Effector memory CD8-positive, alpha-beta T cell (primary cell): ENCODE data around the gene PNRC2.
"Not testable (repeated sequence)": the region's sequence is repeated elsewhere in the genome, so short reads cannot be mapped to it uniquely, and the experiment has no call there.

Experiments used
- ATAC-seq: fragments of 150-1000 bp; cut with Tn5 transposase; replicated peaks from 2 replicates; pipeline ENCODE4 v1.10.0; 2021; ENCODE audit warnings: mild to moderate bottlenecking, moderate library complexity
- DNase-seq, 3 experiments: peaks; one replicate each; pipeline ENCODE4 v3.0.0; 2021
- H3K27ac Mint-ChIP-seq, 2 donors: one replicate each; pipeline ENCODE4 v1.8.0; 2022; ENCODE audit warnings: mild to moderate bottlenecking in 2 of 2, mixed read lengths in 2 of 2, moderate library complexity in 2 of 2
- H3K27me3 Mint-ChIP-seq, 2 donors: one replicate each; pipeline ENCODE4 v1.8.0; 2022; ENCODE audit warnings: mixed read lengths in 2 of 2
- H3K36me3 Mint-ChIP-seq: one replicate; pipeline ENCODE4 v1.8.0; 2022; ENCODE audit warnings: mild to moderate bottlenecking, moderate library complexity, mixed read lengths; ENCODE audit not compliant: insufficient read depth
- H3K4me1 Mint-ChIP-seq, 2 donors: one replicate each; pipeline ENCODE4 v1.8.0; 2022; ENCODE audit warnings: low read depth in 2 of 2, mixed read lengths in 2 of 2
- H3K4me3 Mint-ChIP-seq, 2 donors: one replicate each; pipeline ENCODE4 v1.8.0; 2022; ENCODE audit warnings: mild to moderate bottlenecking in 2 of 2, mixed read lengths in 2 of 2, moderate library complexity in 2 of 2
- H3K9me3 Mint-ChIP-seq, 2 donors: one replicate each; pipeline ENCODE4 v1.8.0; 2022; ENCODE audit warnings: mixed read lengths in 2 of 2

Gene PNRC2

GRCh38 chr1:23987038-23987437 lies 27.4 kb downstream of the PNRC2 start:
- H3K27ac Mint-ChIP-seq, H3K9me3 Mint-ChIP-seq, H3K27me3 Mint-ChIP-seq, H3K4me3 Mint-ChIP-seq, ATAC-seq, H3K4me1 Mint-ChIP-seq, DNase-seq, H3K36me3 Mint-ChIP-seq: not testable (repeated sequence)

GRCh38 chr1:23989263-23989662 lies 29.6 kb downstream of the PNRC2 start:
- Mint-ChIP-seq H3K27ac (no peak overlapping the region), H3K4me1 (no peaks in the 10 kb centered on the region), H3K36me3 (no peaks in the 10 kb centered on the region), H3K9me3 (no peaks in the 10 kb centered on the region), H3K27me3 (no peaks in the 10 kb centered on the region), H3K4me3 (no peak overlapping the region)
- ATAC-seq = no peak
- no peak for DNase-seq

GRCh38 chr1:23992011-23992410 lies 32.4 kb downstream of the PNRC2 start:
- ATAC-seq, H3K27ac Mint-ChIP-seq, DNase-seq, H3K27me3 Mint-ChIP-seq, H3K36me3 Mint-ChIP-seq, H3K4me3 Mint-ChIP-seq, H3K9me3 Mint-ChIP-seq, H3K4me1 Mint-ChIP-seq: not testable (repeated sequence)

- Mint-ChIP-seq H3K9me3 (no peaks in the 10 kb centered on the region), H3K4me3 (no peak overlapping the region), H3K27ac (peak overlapping the region in 1 of 2 donors; percentile 44), H3K27me3 (peaks cover 0 to 7% of the 10 kb centered on the region in 2 donors), H3K4me1 (peaks cover 0 to 3% of the 10 kb centered on the region in 2 donors), H3K36me3 (no peaks in the 10 kb centered on the region)
- no peak for ATAC-seq
- no peak for DNase-seq
These were observed 35.8 kb downstream of the PNRC2 start for GRCh38 chr1:23995431-23995837.

DNA sequence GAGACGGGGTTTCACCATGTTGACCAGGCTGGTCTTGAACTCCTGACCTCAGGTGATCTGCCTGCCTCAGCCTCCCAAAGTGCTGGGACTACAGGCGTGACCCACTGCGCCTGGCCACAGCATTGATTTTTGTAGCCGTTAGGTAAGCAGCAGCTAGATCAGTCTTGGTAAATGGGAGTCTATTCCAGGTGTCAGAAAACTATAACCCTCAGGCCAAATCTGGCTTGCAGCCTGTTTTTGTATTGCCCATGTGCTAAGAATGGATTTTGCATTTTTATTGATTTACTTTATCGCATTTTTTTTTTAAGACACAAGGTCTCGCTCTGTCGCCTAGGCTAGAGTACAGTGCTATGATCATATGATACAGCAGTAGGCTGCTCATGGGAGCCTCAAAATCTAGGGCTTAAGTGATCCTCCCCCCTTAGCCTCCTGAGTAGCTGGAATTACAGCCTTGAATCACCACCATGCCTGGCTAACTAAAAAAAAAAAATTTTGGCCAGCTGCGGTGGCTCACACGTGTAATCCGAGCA lies 37.1 kb downstream of the PNRC2 start:
- Mint-ChIP-seq H3K27me3 (peaks cover 3 to 13% of the 10 kb centered on the region in 2 donors), H3K36me3 (no peaks in the 10 kb centered on the region), H3K27ac (no peak overlapping the region), H3K9me3 (no peaks in the 10 kb centered on the region), H3K4me1 (peaks cover 0 to 3% of the 10 kb centered on the region in 2 donors), H3K4me3 (no peak overlapping the region)
- DNase-seq = no peak
- ATAC-seq = no peak

DNA sequence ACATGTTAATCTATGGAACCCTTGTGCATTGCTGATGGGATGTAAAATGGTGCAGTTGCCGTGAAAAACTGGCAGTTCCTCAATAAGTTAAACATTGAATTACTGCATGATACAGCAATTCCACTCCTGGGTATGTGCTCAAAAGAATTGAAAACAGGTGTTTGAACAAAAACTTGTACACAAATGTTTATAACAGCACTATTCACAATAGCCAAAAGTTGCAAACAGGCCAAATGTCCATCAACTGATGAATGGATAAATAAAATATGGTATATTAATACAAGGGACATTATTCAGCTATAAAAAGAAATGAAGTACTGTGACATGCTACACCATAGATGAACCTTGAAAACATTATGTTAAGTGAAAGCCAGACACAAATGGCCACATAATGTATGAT lies 38.2 kb downstream of the PNRC2 start:
- peaks cover 0 to 3% of the 10 kb centered on the region in 2 donors for H3K4me1 Mint-ChIP-seq
- H3K27me3 Mint-ChIP-seq = peaks cover 5 to 15% of the 10 kb centered on the region in 2 donors
- H3K9me3 Mint-ChIP-seq = no peaks in the 10 kb centered on the region
- no peak overlapping the region for H3K4me3 Mint-ChIP-seq
- no peaks in the 10 kb centered on the region for H3K36me3 Mint-ChIP-seq
- DNase-seq = no peak
- ATAC-seq = no peak
- no peak overlapping the region for H3K27ac Mint-ChIP-seq

- H3K27ac Mint-ChIP-seq = no peak overlapping the region
- H3K4me1 Mint-ChIP-seq = peaks cover 0 to 3% of the 10 kb centered on the region in 2 donors
- ATAC-seq (no peak), DNase-seq (no peak)
- H3K4me3 Mint-ChIP-seq = no peak overlapping the region
- H3K36me3 Mint-ChIP-seq = no peaks in the 10 kb centered on the region
- peaks cover 5 to 26% of the 10 kb centered on the region in 2 donors for H3K27me3 Mint-ChIP-seq
- no peaks in the 10 kb centered on the region for H3K9me3 Mint-ChIP-seq
These were observed 39.6 kb downstream of the PNRC2 start for GRCh38 chr1:23999156-23999671.

- peaks cover 0 to 3% of the 10 kb centered on the region in 2 donors for H3K4me1 Mint-ChIP-seq
- H3K4me3 Mint-ChIP-seq = no peak overlapping the region
These were observed 43.1 kb downstream of the PNRC2 start for GRCh38 chr1:24002695-24003094.

DNA sequence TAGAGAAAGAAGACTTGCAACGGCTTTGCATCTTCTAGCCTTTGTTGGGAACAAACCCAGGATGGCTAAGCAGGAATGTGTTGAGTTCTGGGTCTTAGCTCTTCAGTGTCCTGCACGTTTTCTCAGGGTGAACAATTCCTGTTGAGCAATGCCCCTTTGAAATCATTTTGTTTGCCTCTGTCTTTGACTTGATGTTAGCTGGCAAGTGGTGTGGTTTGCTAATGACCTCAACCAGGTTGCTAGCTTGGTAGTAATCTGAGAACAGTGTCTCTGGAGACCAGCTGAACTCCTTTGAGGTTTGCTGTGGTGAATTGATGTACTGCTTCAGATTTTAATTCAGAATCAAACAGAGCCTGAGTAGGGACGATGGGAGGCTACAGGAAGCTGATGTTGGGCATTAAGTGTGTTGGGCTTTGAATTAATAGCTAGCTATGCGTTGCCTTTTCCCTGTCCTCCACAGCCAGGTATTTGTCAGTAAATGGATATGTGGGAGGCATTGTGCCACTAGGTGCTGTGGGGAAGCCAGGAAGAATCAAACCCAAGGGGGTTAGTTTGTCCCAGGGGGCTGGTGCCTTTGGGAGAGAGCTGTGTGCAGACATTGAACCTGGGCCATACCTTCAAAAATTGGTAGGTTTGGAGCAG lies 43.8 kb downstream of the PNRC2 start:
- Mint-ChIP-seq H3K4me1 (peaks cover 0 to 3% of the 10 kb centered on the region in 2 donors), H3K9me3 (no peaks in the 10 kb centered on the region), H3K27me3 (peaks cover 14 to 25% of the 10 kb centered on the region in 2 donors), H3K4me3 (no peak overlapping the region), H3K27ac (no peak overlapping the region), H3K36me3 (no peaks in the 10 kb centered on the region)
- no peak for ATAC-seq
- no peak for DNase-seq

More at GRCh38 chr1:24002695-24003094, 43.1 kb downstream of the PNRC2 start:
- peaks cover 14 to 25% of the 10 kb centered on the region in 2 donors for H3K27me3 Mint-ChIP-seq
- no peaks in the 10 kb centered on the region for H3K9me3 Mint-ChIP-seq
- no peak for ATAC-seq
- H3K36me3 Mint-ChIP-seq = no peaks in the 10 kb centered on the region
- no peak overlapping the region for H3K27ac Mint-ChIP-seq
- no peak for DNase-seq

DNA sequence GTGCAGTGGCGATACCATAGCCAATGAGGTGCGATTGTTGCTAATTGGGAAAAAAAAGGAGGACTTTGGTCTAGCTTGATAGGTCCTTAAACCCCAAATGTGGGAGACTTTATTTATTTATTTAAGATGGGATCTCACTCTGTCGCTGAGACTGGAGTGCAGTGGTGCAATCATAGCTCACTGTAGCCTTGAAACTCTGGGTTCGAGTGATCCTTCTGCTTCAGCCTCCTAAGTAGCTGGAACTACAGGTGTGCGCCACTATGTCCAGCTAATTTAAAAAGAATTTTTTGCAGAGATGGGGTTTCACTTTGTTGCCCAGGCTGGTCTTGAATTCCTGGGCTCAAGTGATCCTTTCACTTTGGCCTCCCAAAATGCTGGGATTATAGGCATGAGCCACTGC lies 44.5 kb downstream of the PNRC2 start:
- H3K4me3 Mint-ChIP-seq = no peak overlapping the region
- ATAC-seq (no peak), DNase-seq (no peak)
- H3K27me3 Mint-ChIP-seq = peaks cover 14 to 25% of the 10 kb centered on the region in 2 donors
- peaks cover 0 to 1% of the 10 kb centered on the region in 2 donors for H3K4me1 Mint-ChIP-seq
- no peaks in the 10 kb centered on the region for H3K9me3 Mint-ChIP-seq
- H3K27ac Mint-ChIP-seq = no peak overlapping the region
- H3K36me3 Mint-ChIP-seq = no peaks in the 10 kb centered on the region

DNA sequence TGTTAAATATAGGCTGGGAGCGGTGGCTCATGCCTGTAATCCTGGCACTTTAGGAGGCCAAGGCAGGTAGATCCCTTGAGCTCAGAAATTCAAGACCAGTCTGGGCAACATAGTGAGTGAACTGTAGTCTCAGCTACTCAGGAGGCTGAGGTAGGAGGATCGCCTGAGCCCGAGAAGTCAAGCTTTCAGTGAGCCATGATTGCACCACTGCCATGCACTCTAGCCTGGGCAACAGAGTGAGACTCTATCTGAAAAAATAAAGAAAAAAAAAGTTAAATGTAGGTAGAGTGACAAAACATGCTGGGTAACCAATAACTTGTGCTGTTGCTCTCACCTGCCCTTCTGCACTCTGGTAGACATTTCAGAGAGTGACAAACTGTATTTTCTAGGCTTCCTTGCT lies 45.5 kb downstream of the PNRC2 start:
- no peaks in the 10 kb centered on the region for H3K9me3 Mint-ChIP-seq
- H3K27ac Mint-ChIP-seq = no peak overlapping the region
- no peaks in the 10 kb centered on the region for H3K4me1 Mint-ChIP-seq
- DNase-seq (no peak), ATAC-seq (no peak)
- peaks cover 21 to 35% of the 10 kb centered on the region in 2 donors for H3K27me3 Mint-ChIP-seq
- no peaks in the 10 kb centered on the region for H3K36me3 Mint-ChIP-seq
- no peak overlapping the region for H3K4me3 Mint-ChIP-seq

- H3K4me3 Mint-ChIP-seq = no peak overlapping the region
- no peak for ATAC-seq
- no peaks in the 10 kb centered on the region for H3K9me3 Mint-ChIP-seq
- H3K27me3 Mint-ChIP-seq = peaks cover 28 to 47% of the 10 kb centered on the region in 2 donors
- H3K36me3 Mint-ChIP-seq = no peaks in the 10 kb centered on the region
- H3K4me1 Mint-ChIP-seq = peaks cover 0 to 2% of the 10 kb centered on the region in 2 donors
- no peak for DNase-seq
- no peak overlapping the region for H3K27ac Mint-ChIP-seq
These were observed 47.5 kb downstream of the PNRC2 start for GRCh38 chr1:24007079-24007478.

DNA sequence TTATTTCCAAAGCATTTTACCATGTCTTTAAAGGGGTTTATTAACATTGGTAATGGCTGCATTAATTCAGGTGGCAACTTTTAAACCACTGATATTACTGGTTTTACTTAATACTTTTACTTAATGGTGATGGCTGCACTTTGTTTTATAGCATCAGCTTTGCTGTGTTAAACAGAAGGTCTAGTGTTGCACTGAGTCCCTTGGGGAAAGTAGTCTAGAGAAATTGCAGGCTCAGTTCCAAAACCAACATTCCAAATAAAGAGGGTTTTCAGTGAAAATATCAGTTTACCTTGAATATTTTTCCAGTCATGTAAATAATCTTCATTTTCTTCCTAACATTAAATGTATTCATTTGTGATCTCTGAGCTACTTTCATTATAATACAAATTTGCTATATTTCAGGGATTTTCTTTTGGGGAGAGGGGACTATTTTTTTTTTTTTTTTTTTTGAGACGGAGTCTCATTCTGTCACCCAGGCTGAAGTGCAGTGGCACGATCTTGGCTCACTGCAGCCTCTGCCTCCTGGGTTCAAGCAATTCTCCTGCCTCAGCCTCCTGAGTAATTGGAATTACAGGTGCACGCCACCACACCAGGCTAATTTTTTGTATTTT lies 49.1 kb downstream of the PNRC2 start:
- H3K9me3 Mint-ChIP-seq, DNase-seq, ATAC-seq, H3K27ac Mint-ChIP-seq, H3K36me3 Mint-ChIP-seq, H3K4me3 Mint-ChIP-seq, H3K4me1 Mint-ChIP-seq: not testable (repeated sequence)
- peaks cover 41 to 56% of the 10 kb centered on the region in 2 donors for H3K27me3 Mint-ChIP-seq

- Mint-ChIP-seq H3K9me3 (no peaks in the 10 kb centered on the region), H3K36me3 (no peaks in the 10 kb centered on the region), H3K4me3 (no peak overlapping the region), H3K27ac (no peak overlapping the region), H3K4me1 (peaks cover 0 to 2% of the 10 kb centered on the region in 2 donors), H3K27me3 (peaks cover 41 to 59% of the 10 kb centered on the region in 2 donors)
- DNase-seq (no peak), ATAC-seq (no peak)
These were observed 49.8 kb downstream of the PNRC2 start for GRCh38 chr1:24009406-24009805.
